Measurements from ENCODE around the gene NAV1. TPM values are rescaled to one million over a fixed set of nuclear protein-coding genes. Genes with fewer than 3 reads are reported as not detected.

Gene NAV1
- total RNA-seq, 1 donor from 2014 or later = 11.0 TPM

GRCh38 chr1:201555593-201555945 lies 16.6 kb downstream of the NAV1 start:
- no peaks in the 10 kb centered on the region for H3K36me3 ChIP-seq (ENCODE audit: control insufficient read depth in 3 of 3, insufficient read depth in 3 of 3, low read length in 3 of 3)
- H3K27ac ChIP-seq (ENCODE audit: low read depth, low read length) = peak overlapping the region; percentile 50
- H3K4me1 ChIP-seq (ENCODE audit: control insufficient read depth in 3 of 3, insufficient read depth in 3 of 3, low read length in 3 of 3) = peaks cover 18 to 34% (median 27%) of the 10 kb centered on the region in 3 donors
- no peak overlapping the region for H3K4me3 ChIP-seq (ENCODE audit: low read length in 3 of 3)
- H3K9ac ChIP-seq (ENCODE audit: low read depth in 1 of 3, low read length in 3 of 3) = no peak overlapping the region
- H3K9me3 ChIP-seq (ENCODE audit: control insufficient read depth in 3 of 3, low read length in 3 of 3) = no peaks in the 10 kb centered on the region
- peaks cover 0 to 3% (median 0%) of the 10 kb centered on the region in 3 donors for H3K27me3 ChIP-seq (ENCODE audit: control insufficient read depth in 3 of 3, insufficient read depth in 3 of 3, low read length in 3 of 3)

GRCh38 chr1:201556841-201557571 lies 18.1 kb downstream of the NAV1 start:
- Histone ChIP-seq H3K4me3 (ENCODE audit: low read length in 3 of 3) (no peak overlapping the region), H3K27ac (ENCODE audit: low read depth, low read length) (peak overlapping the region; percentile 9), H3K9me3 (ENCODE audit: control insufficient read depth in 3 of 3, low read length in 3 of 3) (no peaks in the 10 kb centered on the region), H3K9ac (ENCODE audit: low read depth in 1 of 3, low read length in 3 of 3) (peak overlapping the region in 1 of 3 donors; percentile 1), H3K36me3 (ENCODE audit: control insufficient read depth in 3 of 3, insufficient read depth in 3 of 3, low read length in 3 of 3) (no peaks in the 10 kb centered on the region), H3K27me3 (ENCODE audit: control insufficient read depth in 3 of 3, insufficient read depth in 3 of 3, low read length in 3 of 3) (peaks cover 0 to 3% (median 0%) of the 10 kb centered on the region in 3 donors), H3K4me1 (ENCODE audit: control insufficient read depth in 3 of 3, insufficient read depth in 3 of 3, low read length in 3 of 3) (peaks cover 19 to 35% (median 34%) of the 10 kb centered on the region in 3 donors)

GRCh38 chr1:201557572-201557958 lies 18.6 kb downstream of the NAV1 start:
- Histone ChIP-seq H3K9ac (ENCODE audit: low read depth in 1 of 3, low read length in 3 of 3) (peak overlapping the region in 1 of 3 donors; percentile 1), H3K27ac (ENCODE audit: low read depth, low read length) (peak overlapping the region; percentile 9), H3K4me3 (ENCODE audit: low read length in 3 of 3) (no peak overlapping the region), H3K9me3 (ENCODE audit: control insufficient read depth in 3 of 3, low read length in 3 of 3) (no peaks in the 10 kb centered on the region), H3K36me3 (ENCODE audit: control insufficient read depth in 3 of 3, insufficient read depth in 3 of 3, low read length in 3 of 3) (no peaks in the 10 kb centered on the region), H3K27me3 (ENCODE audit: control insufficient read depth in 3 of 3, insufficient read depth in 3 of 3, low read length in 3 of 3) (peaks cover 0 to 3% (median 0%) of the 10 kb centered on the region in 3 donors), H3K4me1 (ENCODE audit: control insufficient read depth in 3 of 3, insufficient read depth in 3 of 3, low read length in 3 of 3) (peaks cover 24 to 40% (median 38%) of the 10 kb centered on the region in 3 donors)

GRCh38 chr1:201559679-201560162 lies 20.8 kb downstream of the NAV1 start:
- no peak overlapping the region for H3K9ac ChIP-seq (ENCODE audit: low read depth in 1 of 3, low read length in 3 of 3)
- no peaks in the 10 kb centered on the region for H3K9me3 ChIP-seq (ENCODE audit: control insufficient read depth in 3 of 3, low read length in 3 of 3)
- H3K27me3 ChIP-seq (ENCODE audit: control insufficient read depth in 3 of 3, insufficient read depth in 3 of 3, low read length in 3 of 3) = peaks cover 0 to 3% (median 0%) of the 10 kb centered on the region in 3 donors
- peaks cover 18 to 44% (median 29%) of the 10 kb centered on the region in 3 donors for H3K4me1 ChIP-seq (ENCODE audit: control insufficient read depth in 3 of 3, insufficient read depth in 3 of 3, low read length in 3 of 3)
- H3K27ac ChIP-seq (ENCODE audit: low read depth, low read length) = no peak overlapping the region
- H3K36me3 ChIP-seq (ENCODE audit: control insufficient read depth in 3 of 3, insufficient read depth in 3 of 3, low read length in 3 of 3) = no peaks in the 10 kb centered on the region
- H3K4me3 ChIP-seq (ENCODE audit: low read length in 3 of 3) = no peak overlapping the region

GRCh38 chr1:201560328-201561194 lies 21.6 kb downstream of the NAV1 start:
- Histone ChIP-seq H3K9ac (ENCODE audit: low read depth in 1 of 3, low read length in 3 of 3) (peak overlapping the region in 1 of 3 donors; percentile 8), H3K36me3 (ENCODE audit: control insufficient read depth in 3 of 3, insufficient read depth in 3 of 3, low read length in 3 of 3) (no peaks in the 10 kb centered on the region), H3K4me3 (ENCODE audit: low read length in 3 of 3) (no peak overlapping the region), H3K27ac (ENCODE audit: low read depth, low read length) (no peak overlapping the region), H3K4me1 (ENCODE audit: control insufficient read depth in 3 of 3, insufficient read depth in 3 of 3, low read length in 3 of 3) (peaks cover 20 to 47% (median 32%) of the 10 kb centered on the region in 3 donors), H3K27me3 (ENCODE audit: control insufficient read depth in 3 of 3, insufficient read depth in 3 of 3, low read length in 3 of 3) (peaks cover 0 to 3% (median 0%) of the 10 kb centered on the region in 3 donors), H3K9me3 (ENCODE audit: control insufficient read depth in 3 of 3, low read length in 3 of 3) (no peaks in the 10 kb centered on the region)

- H3K36me3 ChIP-seq (ENCODE audit: control insufficient read depth in 3 of 3, insufficient read depth in 3 of 3, low read length in 3 of 3) = no peaks in the 10 kb centered on the region
- H3K27ac ChIP-seq (ENCODE audit: low read depth, low read length) = no peak overlapping the region
- peaks cover 24 to 53% (median 35%) of the 10 kb centered on the region in 3 donors for H3K4me1 ChIP-seq (ENCODE audit: control insufficient read depth in 3 of 3, insufficient read depth in 3 of 3, low read length in 3 of 3)
- H3K4me3 ChIP-seq (ENCODE audit: low read length in 3 of 3) = no peak overlapping the region
- no peaks in the 10 kb centered on the region for H3K9me3 ChIP-seq (ENCODE audit: control insufficient read depth in 3 of 3, low read length in 3 of 3)
- H3K27me3 ChIP-seq (ENCODE audit: control insufficient read depth in 3 of 3, insufficient read depth in 3 of 3, low read length in 3 of 3) = peaks cover 0 to 3% (median 0%) of the 10 kb centered on the region in 3 donors
- H3K9ac ChIP-seq (ENCODE audit: low read depth in 1 of 3, low read length in 3 of 3) = no peak overlapping the region
Observed at GRCh38 chr1:201561195-201561564, 22.3 kb downstream of the NAV1 start.

GRCh38 chr1:201561601-201562000 lies 22.7 kb downstream of the NAV1 start:
- H3K9me3 ChIP-seq (ENCODE audit: control insufficient read depth in 3 of 3, low read length in 3 of 3) = no peaks in the 10 kb centered on the region
- H3K9ac ChIP-seq (ENCODE audit: low read depth in 1 of 3, low read length in 3 of 3) = no peak overlapping the region
- H3K27ac ChIP-seq (ENCODE audit: low read depth, low read length) = no peak overlapping the region
- peaks cover 0 to 3% (median 0%) of the 10 kb centered on the region in 3 donors for H3K27me3 ChIP-seq (ENCODE audit: control insufficient read depth in 3 of 3, insufficient read depth in 3 of 3, low read length in 3 of 3)
- H3K4me1 ChIP-seq (ENCODE audit: control insufficient read depth in 3 of 3, insufficient read depth in 3 of 3, low read length in 3 of 3) = peaks cover 25 to 55% (median 35%) of the 10 kb centered on the region in 3 donors
- H3K4me3 ChIP-seq (ENCODE audit: low read length in 3 of 3) = no peak overlapping the region
- H3K36me3 ChIP-seq (ENCODE audit: control insufficient read depth in 3 of 3, insufficient read depth in 3 of 3, low read length in 3 of 3) = no peaks in the 10 kb centered on the region

GRCh38 chr1:201562257-201562656 lies 23.3 kb downstream of the NAV1 start:
- H3K27ac ChIP-seq (ENCODE audit: low read depth, low read length) = no peak overlapping the region
- peaks cover 0 to 3% (median 0%) of the 10 kb centered on the region in 3 donors for H3K27me3 ChIP-seq (ENCODE audit: control insufficient read depth in 3 of 3, insufficient read depth in 3 of 3, low read length in 3 of 3)
- H3K4me1 ChIP-seq (ENCODE audit: control insufficient read depth in 3 of 3, insufficient read depth in 3 of 3, low read length in 3 of 3) = peaks cover 22 to 53% (median 30%) of the 10 kb centered on the region in 3 donors
- no peaks in the 10 kb centered on the region for H3K9me3 ChIP-seq (ENCODE audit: control insufficient read depth in 3 of 3, low read length in 3 of 3)
- no peaks in the 10 kb centered on the region for H3K36me3 ChIP-seq (ENCODE audit: control insufficient read depth in 3 of 3, insufficient read depth in 3 of 3, low read length in 3 of 3)
- H3K4me3 ChIP-seq (ENCODE audit: low read length in 3 of 3) = no peak overlapping the region
- no peak overlapping the region for H3K9ac ChIP-seq (ENCODE audit: low read depth in 1 of 3, low read length in 3 of 3)

- H3K27me3 ChIP-seq (ENCODE audit: control insufficient read depth in 3 of 3, insufficient read depth in 3 of 3, low read length in 3 of 3) = peaks cover 0 to 3% (median 0%) of the 10 kb centered on the region in 3 donors
- H3K36me3 ChIP-seq (ENCODE audit: control insufficient read depth in 3 of 3, insufficient read depth in 3 of 3, low read length in 3 of 3) = no peaks in the 10 kb centered on the region
- no peak overlapping the region for H3K9ac ChIP-seq (ENCODE audit: low read depth in 1 of 3, low read length in 3 of 3)
- peaks cover 25 to 57% (median 26%) of the 10 kb centered on the region in 3 donors for H3K4me1 ChIP-seq (ENCODE audit: control insufficient read depth in 3 of 3, insufficient read depth in 3 of 3, low read length in 3 of 3)
- H3K4me3 ChIP-seq (ENCODE audit: low read length in 3 of 3) = no peak overlapping the region
- H3K27ac ChIP-seq (ENCODE audit: low read depth, low read length) = no peak overlapping the region
- H3K9me3 ChIP-seq (ENCODE audit: control insufficient read depth in 3 of 3, low read length in 3 of 3) = no peaks in the 10 kb centered on the region
Observed at GRCh38 chr1:201562659-201563405, 23.9 kb downstream of the NAV1 start.
